OCI-LY7 (cell line): ENCODE measurements around the gene DICER1. TPM values are rescaled to one million over a fixed set of nuclear protein-coding genes. Genes with fewer than 3 reads are reported as not detected.

Experiments
- BruUV-seq: library from RNA; stranded (reverse); fragments of 400-500 nt; replicated peaks from 2 replicates; lab custom pipeline; 2021; lab: Mats Ljungman, UMichigan
- CTCF ChIA-PET: fragments of 300-600 bp; sonication (Branson Sonifier 250); formaldehyde crosslinking; loops from one replicate; lab custom pipeline; 2022; ENCODE audit warnings: antibody characterized with exemption; ENCODE audit not compliant: unreplicated experiment; lab: Charles Lee
- POLR2A ChIA-PET: fragments of 300-600 bp; sonication (Branson Sonifier 250); formaldehyde crosslinking; loops from one replicate; lab custom pipeline; 2022; ENCODE audit warnings: antibody characterized with exemption; lab: Charles Lee
- DNase-seq: peaks from one replicate; pipeline ENCODE4 v3.0.0-alpha.2; 2015; ENCODE audit warnings: low spot score
- H2AFZ ChIP-seq: fragments of 200-600 bp; sonication (generic), shearing (Covaris generic); 2 replicates; pipeline ENCODE4 v1.6.1; 2014; ENCODE audit warnings: mild to moderate bottlenecking, antibody characterized with exemption, low read length, moderate library complexity
- H3K27ac ChIP-seq: fragments of 200-600 bp; sonication (generic); 2 replicates; pipeline ENCODE4 v1.5.1; 2014; ENCODE audit warnings: mixed run types, low read depth, mild to moderate bottlenecking, moderate library complexity, low read length, inconsistent platforms; ENCODE audit not compliant: poor library complexity, severe bottlenecking
- H3K36me3 ChIP-seq: fragments of 200-600 bp; sonication (generic); 2 replicates; pipeline ENCODE4 v1.6.1; 2014; ENCODE audit warnings: mild to moderate bottlenecking, antibody characterized with exemption, low read length, moderate library complexity, mixed read lengths; ENCODE audit not compliant: insufficient read depth
- H3K4me1 ChIP-seq: fragments of 200-600 bp; sonication (generic); 2 replicates; pipeline ENCODE4 v1.5.1; 2014; ENCODE audit warnings: mild to moderate bottlenecking, low read length; ENCODE audit not compliant: insufficient read depth, poor library complexity, severe bottlenecking
- H3K4me2 ChIP-seq: fragments of 200-600 bp; sonication (generic); 2 replicates; pipeline ENCODE4 v1.6.1; 2014; ENCODE audit warnings: mild to moderate bottlenecking, low read length
- H3K4me3 ChIP-seq: fragments of 200-600 bp; sonication (generic); 2 replicates; pipeline ENCODE4 v1.5.1; 2014; ENCODE audit warnings: mild to moderate bottlenecking, low read depth, low read length; ENCODE audit not compliant: poor library complexity, severe bottlenecking
- H3K79me2 ChIP-seq: fragments of 200-600 bp; sonication (generic); 2 replicates; pipeline ENCODE4 v1.6.1; 2016; ENCODE audit warnings: low read depth, mild to moderate bottlenecking, low read length, moderate library complexity, mixed read lengths; ENCODE audit not compliant: insufficient read depth
- H3K9me2 ChIP-seq: fragments of 200-600 bp; sonication (generic); 2 replicates; pipeline ENCODE4 v1.6.1; 2016; ENCODE audit warnings: mild to moderate bottlenecking, low read length, mixed read lengths; ENCODE audit not compliant: insufficient read depth
- H3K9me3 ChIP-seq: fragments of 200-600 bp; sonication (generic); 2 replicates; pipeline ENCODE4 v1.6.1; 2014; ENCODE audit warnings: mild to moderate bottlenecking, mixed run types, low read length, mixed read lengths
- H4K20me1 ChIP-seq: fragments of 200-600 bp; sonication (generic); 2 replicates; pipeline ENCODE4 v1.6.1; 2014; ENCODE audit warnings: mild to moderate bottlenecking, antibody characterized with exemption, low read length, moderate library complexity, mixed read lengths; ENCODE audit not compliant: insufficient read depth
- EZH2phosphoT487 ChIP-seq: fragments of 200-600 bp; sonication (generic); IDR thresholded peaks from 2 replicates; pipeline ENCODE4 v1.6.1; 2018; ENCODE audit warnings: low read depth, borderline replicate concordance, mild to moderate bottlenecking, mixed run types, antibody characterized with exemption, low read length, moderate library complexity, mixed read lengths
- intact Hi-C: fragments of 100-400 bp; cut with micrococcal nuclease; formaldehyde crosslinking; loops from one replicate; pipeline ENCODE4 v1.10.0; 2022; ENCODE audit not compliant: unreplicated experiment
- total RNA-seq, 2 experiments: library from RNA; depleted of rRNA in 1 of 2; stranded (reverse); fragments of >200 nt in 1 of 2; shearing (Covaris generic) in 1 of 2; gene quantifications; 2 replicates each; pipeline ENCODE4 v1.2.3, GENCODE V29; 2014 to 2022
- TF ChIP-seq, protein P1 (sequence below): fragments of 200-600 bp; sonication (generic); conservative IDR thresholded peaks from 2 replicates; pipeline ENCODE4 v1.5.1; 2014; ENCODE audit warnings: mild to moderate bottlenecking, antibody characterized with exemption, low read length, moderate library complexity, mixed read lengths

The DICER1 gene
- total RNA-seq, 2 experiments from 2014 or later, result 60.3 to 62.2 TPM

DNA sequence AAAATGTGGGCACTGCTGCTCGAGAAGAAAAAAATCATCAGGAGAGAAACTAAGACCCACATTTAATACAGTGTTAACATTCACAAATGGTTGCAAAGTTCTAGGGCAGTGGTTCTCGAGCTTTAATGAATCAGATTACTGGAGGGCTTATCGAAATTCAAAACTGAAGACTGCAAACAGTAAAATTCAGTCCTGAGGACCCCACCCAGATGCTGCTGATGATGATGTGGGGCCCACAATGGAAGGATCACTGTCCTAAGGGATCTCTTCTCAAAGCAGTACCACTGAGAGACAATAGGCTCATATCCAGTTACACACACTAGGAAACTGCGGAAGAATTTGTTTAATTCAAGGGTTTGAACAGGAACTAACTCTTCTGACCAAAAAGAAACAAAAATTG lies 31.4 kb downstream of the DICER1 start:
- Histone ChIP-seq H2AFZ (no peak overlapping the region), H3K27ac (no peak overlapping the region), H3K36me3 (peaks cover 93% of the 10 kb centered on the region), H3K4me2 (no peak overlapping the region), H4K20me1 (no peaks in the 10 kb centered on the region), H3K79me2 (no peaks in the 10 kb centered on the region), H3K9me3 (no peaks in the 10 kb centered on the region), H3K4me1 (no peaks in the 10 kb centered on the region), H3K9me2 (no peaks in the 10 kb centered on the region), H3K4me3 (no peak overlapping the region)
- BruUV-seq, result no TSS peak
- POLR2A ChIA-PET, result interaction anchor here (1.8 kb wide), 1 partner anchor 22 kb away, joined by 3 read pairs; no protein-coding TSS in a partner anchor
- intact Hi-C loops, result no loop called here
- CTCF ChIA-PET, result no interaction called here
- no peak for TF ChIP-seq EZH2phosphoT487
- TF ChIP-seq, protein P1, sequence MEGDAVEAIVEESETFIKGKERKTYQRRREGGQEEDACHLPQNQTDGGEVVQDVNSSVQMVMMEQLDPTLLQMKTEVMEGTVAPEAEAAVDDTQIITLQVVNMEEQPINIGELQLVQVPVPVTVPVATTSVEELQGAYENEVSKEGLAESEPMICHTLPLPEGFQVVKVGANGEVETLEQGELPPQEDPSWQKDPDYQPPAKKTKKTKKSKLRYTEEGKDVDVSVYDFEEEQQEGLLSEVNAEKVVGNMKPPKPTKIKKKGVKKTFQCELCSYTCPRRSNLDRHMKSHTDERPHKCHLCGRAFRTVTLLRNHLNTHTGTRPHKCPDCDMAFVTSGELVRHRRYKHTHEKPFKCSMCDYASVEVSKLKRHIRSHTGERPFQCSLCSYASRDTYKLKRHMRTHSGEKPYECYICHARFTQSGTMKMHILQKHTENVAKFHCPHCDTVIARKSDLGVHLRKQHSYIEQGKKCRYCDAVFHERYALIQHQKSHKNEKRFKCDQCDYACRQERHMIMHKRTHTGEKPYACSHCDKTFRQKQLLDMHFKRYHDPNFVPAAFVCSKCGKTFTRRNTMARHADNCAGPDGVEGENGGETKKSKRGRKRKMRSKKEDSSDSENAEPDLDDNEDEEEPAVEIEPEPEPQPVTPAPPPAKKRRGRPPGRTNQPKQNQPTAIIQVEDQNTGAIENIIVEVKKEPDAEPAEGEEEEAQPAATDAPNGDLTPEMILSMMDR, result no peak
- DNase-seq, result no peak

GRCh38 chr14:95125221-95125620 lies 32.1 kb downstream of the DICER1 start:
- Histone ChIP-seq H3K4me3 (no peak overlapping the region), H3K4me2 (no peak overlapping the region), H3K9me3 (no peaks in the 10 kb centered on the region), H3K36me3 (peaks cover 92% of the 10 kb centered on the region), H3K4me1 (no peaks in the 10 kb centered on the region), H3K79me2 (no peaks in the 10 kb centered on the region), H3K27ac (no peak overlapping the region), H2AFZ (no peak overlapping the region), H3K9me2 (no peaks in the 10 kb centered on the region), H4K20me1 (no peaks in the 10 kb centered on the region)
- no TSS peak for BruUV-seq
- no peak for DNase-seq
- intact Hi-C loops, result no loop called here
- no peak for TF ChIP-seq EZH2phosphoT487
- TF ChIP-seq, protein P1, result no peak
- CTCF ChIA-PET, result no interaction called here
- POLR2A ChIA-PET, result interaction anchor here (1.4 kb wide), 1 partner anchor 12 kb away, joined by 3 read pairs; no protein-coding TSS in a partner anchor

DNA sequence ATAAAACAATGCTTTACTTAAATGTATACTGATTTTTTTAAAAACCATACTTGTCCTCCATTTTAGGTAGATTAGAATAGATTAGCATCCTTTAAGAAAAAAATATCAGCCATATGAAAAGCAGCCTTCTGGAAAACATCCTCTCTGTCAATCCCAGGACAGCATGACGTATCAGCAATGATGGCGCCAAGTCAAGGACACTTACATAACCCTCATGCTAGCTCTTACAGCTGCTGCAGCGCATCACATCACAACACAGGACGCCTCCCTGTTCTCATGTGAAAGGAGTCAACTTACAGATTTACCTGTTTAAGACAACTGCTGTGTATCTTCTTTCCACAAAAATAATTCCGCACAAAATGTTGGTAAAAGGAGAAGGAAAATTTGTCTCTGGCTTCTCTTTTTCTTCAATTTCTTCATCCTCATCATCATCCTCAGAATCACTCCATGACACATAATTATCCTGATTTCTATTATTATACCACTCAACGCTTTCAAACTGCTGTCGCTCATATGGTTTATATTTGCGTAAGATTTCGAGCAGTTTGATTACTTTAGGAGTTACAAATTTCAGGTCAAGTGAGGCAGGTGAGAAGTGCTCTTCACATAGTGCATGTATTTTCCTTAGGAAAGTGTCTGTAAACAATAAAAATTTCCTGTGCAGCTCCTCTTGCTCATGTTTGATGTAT lies 33.3 kb downstream of the DICER1 start:
- ChIA-PET CTCF (no interaction called here), POLR2A (interaction anchor here (1.4 kb wide), 1 partner anchor 13 kb away, joined by 3 read pairs; no protein-coding TSS in a partner anchor)
- H3K4me1 ChIP-seq, result no peaks in the 10 kb centered on the region
- peaks cover 93% of the 10 kb centered on the region for H3K36me3 ChIP-seq
- H3K79me2 ChIP-seq, result no peaks in the 10 kb centered on the region
- H3K27ac ChIP-seq, result no peak overlapping the region
- no peak for DNase-seq
- intact Hi-C loops, result no loop called here
- no peaks in the 10 kb centered on the region for H3K9me2 ChIP-seq
- H3K4me2 ChIP-seq, result no peak overlapping the region
- no peaks in the 10 kb centered on the region for H3K9me3 ChIP-seq
- BruUV-seq, result no TSS peak
- TF ChIP-seq, protein P1, result no peak
- TF ChIP-seq EZH2phosphoT487, result no peak
- no peaks in the 10 kb centered on the region for H4K20me1 ChIP-seq
- no peak overlapping the region for H3K4me3 ChIP-seq
- H2AFZ ChIP-seq, result no peak overlapping the region
